Liver (tissue), 9 donors: ENCODE measurements around the gene FGD4. TPM values are rescaled to one million over a fixed set of nuclear protein-coding genes. Genes with fewer than 3 reads are reported as not detected.

Source experiments
- DNase-seq: peaks from one replicate; pipeline ENCODE4 v3.0.0-alpha.2; 2017; ENCODE audit warnings: low spot score
- H3K27ac ChIP-seq, 2 donors: one replicate each; pipeline ENCODE4 v1.7.0; 2013; ENCODE audit warnings: inconsistent platforms in 2 of 2, low read length in 2 of 2, control low read depth in 1 of 2, low read depth in 1 of 2, mild to moderate bottlenecking in 1 of 2
- H3K27me3 ChIP-seq, 4 donors: one replicate each; pipeline versions ENCODE4 v1.6.1 to v1.7.0; 2013; ENCODE audit warnings: low read length in 3 of 4, inconsistent platforms in 1 of 4, mild to moderate bottlenecking in 1 of 4, moderate library complexity in 1 of 4; ENCODE audit not compliant: control insufficient read depth in 4 of 4, insufficient read depth in 4 of 4
- H3K36me3 ChIP-seq, 4 donors: one replicate each; pipeline versions ENCODE4 v1.6.1 to v1.7.0; 2013; ENCODE audit warnings: low read length in 3 of 4, mild to moderate bottlenecking in 3 of 4, low read depth in 1 of 4, moderate library complexity in 1 of 4; ENCODE audit not compliant: control insufficient read depth in 4 of 4, insufficient read depth in 3 of 4
- H3K4me1 ChIP-seq, 4 donors: one replicate each; pipeline versions ENCODE4 v1.6.1 to v1.7.0; 2013; ENCODE audit warnings: low read length in 3 of 4, mild to moderate bottlenecking in 3 of 4, moderate library complexity in 1 of 4; ENCODE audit not compliant: control insufficient read depth in 4 of 4, insufficient read depth in 4 of 4
- H3K4me3 ChIP-seq, 3 donors: one replicate each; pipeline versions ENCODE4 v1.6.1 to v1.7.0; 2013; ENCODE audit warnings: low read length in 3 of 3, control low read depth in 1 of 3, low read depth in 1 of 3, mild to moderate bottlenecking in 1 of 3
- H3K9ac ChIP-seq, 2 donors: one replicate each; pipeline ENCODE4 v1.7.0; 2013; ENCODE audit warnings: low read length in 2 of 2, mild to moderate bottlenecking in 2 of 2, moderate library complexity in 2 of 2, control low read depth in 1 of 2, low read depth in 1 of 2
- H3K9me3 ChIP-seq, 4 donors: one replicate each; pipeline versions ENCODE4 v1.6.1 to v1.7.0; 2013; ENCODE audit warnings: low read length in 3 of 4; ENCODE audit not compliant: control insufficient read depth in 4 of 4
- ATF3 ChIP-seq: IDR thresholded peaks from 2 replicates; pipeline ENCODE4 v1.6.1; 2016; ENCODE audit warnings: antibody characterized with exemption
- CTCF ChIP-seq: fragments of 150-350 bp; IDR thresholded peaks from 2 replicates; pipeline ENCODE4 v1.5.1; 2017; ENCODE audit warnings: improper control_type of control experiment, low read depth, low read length; ENCODE audit not compliant: missing input control
- EGR1 ChIP-seq, 2 donors: IDR thresholded peaks; 2 replicates each; pipeline ENCODE4 v1.6.1; 2016 to 2018; ENCODE audit warnings: antibody characterized with exemption in 2 of 2, low read depth in 2 of 2
- FOXA1 ChIP-seq: IDR thresholded peaks from 2 replicates; pipeline ENCODE4 v1.6.1; 2016; ENCODE audit warnings: antibody characterized with exemption
- FOXA2 ChIP-seq: IDR thresholded peaks from 2 replicates; pipeline ENCODE4 v1.6.1; 2016; ENCODE audit warnings: antibody characterized with exemption
- GABPA ChIP-seq, 2 donors: IDR thresholded peaks in 1 of 2; conservative IDR thresholded peaks in 1 of 2; 2 replicates each; pipeline ENCODE4 v1.6.1; 2016; ENCODE audit warnings: antibody characterized with exemption in 2 of 2, mild to moderate bottlenecking in 1 of 2, moderate library complexity in 1 of 2
- HNF4A ChIP-seq, 2 donors: conservative IDR thresholded peaks; 2 replicates each; pipeline ENCODE4 v1.6.1; 2016; ENCODE audit warnings: antibody characterized with exemption in 2 of 2, mild to moderate bottlenecking in 2 of 2
- HNF4G ChIP-seq: IDR thresholded peaks from 2 replicates; pipeline ENCODE4 v1.6.1; 2016; ENCODE audit warnings: antibody characterized with exemption
- JUND ChIP-seq, 2 donors: IDR thresholded peaks; 2 replicates each; pipeline ENCODE4 v1.6.1; 2016; ENCODE audit warnings: antibody characterized with exemption in 2 of 2
- NR2F2 ChIP-seq: IDR thresholded peaks from 2 replicates; pipeline ENCODE4 v1.6.1; 2016; ENCODE audit warnings: antibody characterized with exemption
- RAD21 ChIP-seq, 2 donors: IDR thresholded peaks; 2 replicates each; pipeline ENCODE4 v1.6.1; 2016; ENCODE audit warnings: antibody characterized with exemption in 2 of 2, mild to moderate bottlenecking in 2 of 2
- RXRA ChIP-seq, 2 donors: IDR thresholded peaks; 2 replicates each; pipeline ENCODE4 v1.6.1; 2017 to 2018; ENCODE audit warnings: antibody characterized with exemption in 2 of 2, mild to moderate bottlenecking in 1 of 2
- SP1 ChIP-seq: IDR thresholded peaks from 2 replicates; pipeline ENCODE4 v1.6.1; 2018; ENCODE audit warnings: antibody characterized with exemption, mild to moderate bottlenecking
- TAF1 ChIP-seq: conservative IDR thresholded peaks from 2 replicates; pipeline ENCODE4 v1.6.1; 2016; ENCODE audit warnings: antibody characterized with exemption, mild to moderate bottlenecking
- YY1 ChIP-seq: IDR thresholded peaks from 2 replicates; pipeline ENCODE4 v1.6.1; 2016; ENCODE audit warnings: antibody characterized with exemption, mild to moderate bottlenecking
- WGBS: extraction: QIAGEN DNeasy Blood & Tissue Kit; methylation state at CpG from one replicate; pipeline ENCODE4 v1.1.7; 2013; 5-methylcytosine and 5-hydroxymethylcytosine counted together
- polyA plus RNA-seq, 2 donors: library from polyadenylated mRNA; stranded (reverse) in 1 of 2; unstranded in 1 of 2; fragments of 200-250 nt in 1 of 2; fragments of >200 nt in 1 of 2; fragmentation: Nextera tagmentation in 1 of 2; extraction: Ambion mirVana in 1 of 2; gene quantifications; one replicate each; pipeline versions ENCODE4 v1.2.1 to v1.2.3, GENCODE V29; 2013 to 2015
- total RNA-seq, 2 donors: library from RNA; depleted of rRNA; stranded (reverse); fragments of >200 nt; gene quantifications; one replicate each; pipeline ENCODE4 v1.2.3, GENCODE V29; 2014
- TF ChIP-seq, protein P1 (sequence below): IDR thresholded peaks from 2 replicates; pipeline ENCODE4 v1.6.1; 2016; ENCODE audit warnings: antibody characterized with exemption
- TF ChIP-seq, protein P2 (sequence below): IDR thresholded peaks from 2 replicates; pipeline ENCODE4 v1.6.1; 2016; ENCODE audit warnings: antibody characterized with exemption, mild to moderate bottlenecking
- TF ChIP-seq, protein P3 (sequence below): IDR thresholded peaks from 2 replicates; pipeline ENCODE4 v1.6.1; 2016; ENCODE audit warnings: antibody characterized with exemption
- donor health status: healthy.
- donor health status: healthy.
- donor health status: healthy.
- donor health status: healthy.
- donor health status: healthy.

FGD4 gene
- total and polyA plus RNA-seq, 4 donors: 3.8 to 26.4 (median 9.0) TPM

DNA sequence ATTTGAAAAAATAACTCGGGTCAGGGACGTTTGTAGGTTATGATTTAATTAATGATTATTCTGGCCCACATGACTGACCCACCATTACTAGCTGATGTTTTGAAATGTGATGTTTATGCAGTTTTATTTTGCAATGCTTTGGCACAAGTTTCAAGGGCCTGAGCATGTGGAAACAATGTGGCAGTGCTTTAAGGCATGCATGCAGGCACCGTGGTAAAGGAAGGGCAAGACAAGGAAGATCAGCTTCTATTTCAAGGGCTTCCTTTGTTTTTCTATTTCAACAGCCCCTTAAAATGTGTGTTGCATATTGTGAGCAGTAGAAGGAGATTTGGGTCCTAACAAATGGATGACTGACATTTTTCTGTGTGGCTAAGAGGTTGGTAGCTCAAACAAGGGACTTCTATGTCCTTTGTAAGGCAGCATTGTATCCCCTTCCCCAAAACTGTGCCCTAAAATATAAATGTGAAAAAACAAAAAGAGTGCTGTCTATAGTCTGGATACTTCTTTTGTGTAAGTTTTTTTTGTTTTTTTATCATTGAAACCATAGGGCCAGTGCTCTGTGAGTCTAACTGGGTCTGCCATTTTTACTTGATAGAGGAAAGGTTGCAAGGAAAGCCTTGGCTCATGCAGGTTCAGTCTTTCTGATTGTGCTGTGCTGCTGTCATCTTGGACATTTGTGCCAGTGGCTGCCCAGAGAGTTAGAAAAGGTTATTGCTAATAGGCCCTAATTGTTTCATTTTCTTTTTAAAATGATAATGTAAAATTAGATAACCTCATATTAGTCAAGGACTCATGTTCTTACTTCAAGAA, 103.5 kb downstream of the FGD4 start:
- Histone ChIP-seq H3K9ac (peak overlapping the region in 1 of 2 donors; percentile 98), H3K9me3 (no peaks in the 10 kb centered on the region), H3K4me3 (peak overlapping the region; percentile 14 to 70 (median 36)), H3K36me3 (no peaks in the 10 kb centered on the region), H3K27ac (peak overlapping the region; percentile 78 to 99), H3K27me3 (no peaks in the 10 kb centered on the region), H3K4me1 (peaks cover 4 to 45% (median 19%) of the 10 kb centered on the region in 4 donors)
- DNase-seq: no peak
- WGBS: 22% methylated on average over 3 of the region's 3 CpGs
- TF ChIP-seq YY1 (peak; percentile 94), HNF4G (no peak), FOXA2 (peak; percentile 76), GABPA (IDR thresholded peaks at IDR 0.05 in 1 of 2, conservative IDR thresholded peaks at IDR 0.05 in 1 of 2) (no peak), FOXA1 (peak; percentile 47), RXRA (IDR thresholded peaks at IDR 0.05) (peak; percentile 73 to 90), RAD21 (IDR thresholded peaks at IDR 0.05) (peak; percentile 56), JUND (IDR thresholded peaks at IDR 0.05) (peak; percentile 43 to 77), HNF4A (conservative IDR thresholded peaks at IDR 0.05) (peak; percentile 63 to 89), TAF1 (no peak), ATF3 (peak; percentile 27), CTCF (no peak), NR2F2 (no peak), SP1 (peak; percentile 56), EGR1 (IDR thresholded peaks at IDR 0.05; ENCODE audit: low read depth in 2 of 2) (peak in 1 of 2 donors; percentile 51)
- TF ChIP-seq, protein P1, sequence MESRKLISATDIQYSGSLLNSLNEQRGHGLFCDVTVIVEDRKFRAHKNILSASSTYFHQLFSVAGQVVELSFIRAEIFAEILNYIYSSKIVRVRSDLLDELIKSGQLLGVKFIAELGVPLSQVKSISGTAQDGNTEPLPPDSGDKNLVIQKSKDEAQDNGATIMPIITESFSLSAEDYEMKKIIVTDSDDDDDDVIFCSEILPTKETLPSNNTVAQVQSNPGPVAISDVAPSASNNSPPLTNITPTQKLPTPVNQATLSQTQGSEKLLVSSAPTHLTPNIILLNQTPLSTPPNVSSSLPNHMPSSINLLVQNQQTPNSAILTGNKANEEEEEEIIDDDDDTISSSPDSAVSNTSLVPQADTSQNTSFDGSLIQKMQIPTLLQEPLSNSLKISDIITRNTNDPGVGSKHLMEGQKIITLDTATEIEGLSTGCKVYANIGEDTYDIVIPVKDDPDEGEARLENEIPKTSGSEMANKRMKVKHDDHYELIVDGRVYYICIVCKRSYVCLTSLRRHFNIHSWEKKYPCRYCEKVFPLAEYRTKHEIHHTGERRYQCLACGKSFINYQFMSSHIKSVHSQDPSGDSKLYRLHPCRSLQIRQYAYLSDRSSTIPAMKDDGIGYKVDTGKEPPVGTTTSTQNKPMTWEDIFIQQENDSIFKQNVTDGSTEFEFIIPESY: peak; percentile 85
- TF ChIP-seq, protein P2, sequence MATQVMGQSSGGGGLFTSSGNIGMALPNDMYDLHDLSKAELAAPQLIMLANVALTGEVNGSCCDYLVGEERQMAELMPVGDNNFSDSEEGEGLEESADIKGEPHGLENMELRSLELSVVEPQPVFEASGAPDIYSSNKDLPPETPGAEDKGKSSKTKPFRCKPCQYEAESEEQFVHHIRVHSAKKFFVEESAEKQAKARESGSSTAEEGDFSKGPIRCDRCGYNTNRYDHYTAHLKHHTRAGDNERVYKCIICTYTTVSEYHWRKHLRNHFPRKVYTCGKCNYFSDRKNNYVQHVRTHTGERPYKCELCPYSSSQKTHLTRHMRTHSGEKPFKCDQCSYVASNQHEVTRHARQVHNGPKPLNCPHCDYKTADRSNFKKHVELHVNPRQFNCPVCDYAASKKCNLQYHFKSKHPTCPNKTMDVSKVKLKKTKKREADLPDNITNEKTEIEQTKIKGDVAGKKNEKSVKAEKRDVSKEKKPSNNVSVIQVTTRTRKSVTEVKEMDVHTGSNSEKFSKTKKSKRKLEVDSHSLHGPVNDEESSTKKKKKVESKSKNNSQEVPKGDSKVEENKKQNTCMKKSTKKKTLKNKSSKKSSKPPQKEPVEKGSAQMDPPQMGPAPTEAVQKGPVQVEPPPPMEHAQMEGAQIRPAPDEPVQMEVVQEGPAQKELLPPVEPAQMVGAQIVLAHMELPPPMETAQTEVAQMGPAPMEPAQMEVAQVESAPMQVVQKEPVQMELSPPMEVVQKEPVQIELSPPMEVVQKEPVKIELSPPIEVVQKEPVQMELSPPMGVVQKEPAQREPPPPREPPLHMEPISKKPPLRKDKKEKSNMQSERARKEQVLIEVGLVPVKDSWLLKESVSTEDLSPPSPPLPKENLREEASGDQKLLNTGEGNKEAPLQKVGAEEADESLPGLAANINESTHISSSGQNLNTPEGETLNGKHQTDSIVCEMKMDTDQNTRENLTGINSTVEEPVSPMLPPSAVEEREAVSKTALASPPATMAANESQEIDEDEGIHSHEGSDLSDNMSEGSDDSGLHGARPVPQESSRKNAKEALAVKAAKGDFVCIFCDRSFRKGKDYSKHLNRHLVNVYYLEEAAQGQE: peak; percentile 74
- TF ChIP-seq, protein P3, sequence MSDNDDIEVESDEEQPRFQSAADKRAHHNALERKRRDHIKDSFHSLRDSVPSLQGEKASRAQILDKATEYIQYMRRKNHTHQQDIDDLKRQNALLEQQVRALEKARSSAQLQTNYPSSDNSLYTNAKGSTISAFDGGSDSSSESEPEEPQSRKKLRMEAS: peak; percentile 87
